Mucosa of descending colon (tissue), 3 donors: Measurements from ENCODE around the gene GPR119. TPM values are rescaled to one million over a fixed set of nuclear protein-coding genes. Genes with fewer than 3 reads are reported as not detected.
A peak's percentile ranks its signal among the peaks of the same experiment; 100 is the strongest.

Experiments
- ATAC-seq: fragments of 200-7000 bp; cut with Tn5 transposase; one replicate; pipeline ENCODE4 v1.9.1; 2020; ENCODE audit warnings: mild to moderate bottlenecking, moderate library complexity
- DNase-seq, 3 donors: peaks; one replicate each; pipeline ENCODE4 v3.0.0-alpha.2; 2020
- H3K36me3 ChIP-seq: fragments of 200-600 bp; one replicate; pipeline ENCODE4 v1.8.0; 2021; ENCODE audit warnings: low read depth, mild to moderate bottlenecking
- H3K4me1 ChIP-seq: fragments of 200-600 bp; one replicate; pipeline ENCODE4 v1.8.0; 2021; ENCODE audit warnings: low read depth, mild to moderate bottlenecking
- H3K4me3 ChIP-seq: fragments of 200-600 bp; one replicate; pipeline ENCODE4 v1.8.0; 2021; ENCODE audit warnings: mild to moderate bottlenecking
- H3K9me3 ChIP-seq: fragments of 200-600 bp; one replicate; pipeline ENCODE4 v1.8.0; 2021; ENCODE audit warnings: mild to moderate bottlenecking
- CTCF ChIP-seq: fragments of 200-600 bp; IDR thresholded peaks from one replicate; pipeline ENCODE4 v1.8.0; 2022; ENCODE audit warnings: antibody characterized with exemption, mild to moderate bottlenecking
- intact Hi-C, 2 donors: fragments of 100-400 bp; cut with DNase I in 1 of 2; cut with micrococcal nuclease in 1 of 2; formaldehyde crosslinking; loops; one replicate each; pipeline versions ENCODE4 v1.11.0 to v1.11.1; 2022; cut with DNase I, micrococcal nuclease
- total RNA-seq, 3 donors: library from RNA; stranded (reverse); fragmentation: NEBNext Ultra II Directional in 2 of 3; extraction: Animal tissue kit (Norgen Biotek cat#: 25700) in 2 of 3; gene quantifications; one replicate each; pipeline versions ENCODE4 v1.2.1 to v1.2.4, GENCODE V29; 2021 to 2023
- donor health status: DM: no; HTN: no; CAD: no; lungs with moderate emphysema.
- donor health status: DM: no; HTN: no; CAD: no.
- donor health status: DM: no; HTN: yes; CAD: no.

Gene GPR119
- total RNA-seq, 3 donors from 2014 or later = 0.29 TPM; not detected in 2

GRCh38 chrX:130401415-130402207 is 16.1 kb upstream of the GPR119 start, which contains the start of gene RBMX2:
Gene RBMX2 (plus strand): TSS chrX:130401987. CDS start chrX:130402033, 46 bp downstream.
- DNase-seq (peak; percentile 72 to 81 (median 78)), ATAC-seq (peak; percentile 99)
- no peaks in the 10 kb centered on the region for H3K9me3 ChIP-seq
- H3K4me1 ChIP-seq = peaks cover 7% of the 10 kb centered on the region
- no peak for TF ChIP-seq CTCF
- intact Hi-C loops = no loop called here
- H3K36me3 ChIP-seq = no peaks in the 10 kb centered on the region
- H3K4me3 ChIP-seq = peak within 1 kb of the TSS; percentile 28

- H3K9me3 ChIP-seq = no peaks in the 10 kb centered on the region
- H3K4me1 ChIP-seq = no peaks in the 10 kb centered on the region
- no peaks in the 10 kb centered on the region for H3K36me3 ChIP-seq
- no peak overlapping the region for H3K4me3 ChIP-seq
- TF ChIP-seq CTCF = no peak
- ATAC-seq (no peak), DNase-seq (no peak)
- intact Hi-C loops = no loop called here
Observed at GRCh38 chrX:130395341-130395740, 9.9 kb upstream of the GPR119 start.

- peak; percentile 59 for ATAC-seq
- H3K36me3 ChIP-seq = no peaks in the 10 kb centered on the region
- intact Hi-C loops = no loop called here
- no peaks in the 10 kb centered on the region for H3K9me3 ChIP-seq
- no peak overlapping the region for H3K4me3 ChIP-seq
- H3K4me1 ChIP-seq = no peaks in the 10 kb centered on the region
- peak in 2 of 3 donors; percentile 18 to 37 for DNase-seq
- no peak for TF ChIP-seq CTCF
Observed at GRCh38 chrX:130393451-130394074, 8.1 kb upstream of the GPR119 start.

- TF ChIP-seq CTCF = no peak
- Histone ChIP-seq H3K36me3 (no peaks in the 10 kb centered on the region), H3K4me3 (no peak overlapping the region), H3K4me1 (no peaks in the 10 kb centered on the region), H3K9me3 (no peaks in the 10 kb centered on the region)
- ATAC-seq (no peak), DNase-seq (no peak)
- intact Hi-C loops = no loop called here
Observed at GRCh38 chrX:130386408-130386808, 934 bp upstream of the GPR119 start.

GRCh38 chrX:130378024-130378669 is 7.3 kb downstream of the GPR119 start:
- ATAC-seq (peak; percentile 64), DNase-seq (no peak)
- no peak for TF ChIP-seq CTCF
- H3K36me3 ChIP-seq = no peaks in the 10 kb centered on the region
- intact Hi-C loops = no loop called here
- H3K9me3 ChIP-seq = no peaks in the 10 kb centered on the region
- no peak overlapping the region for H3K4me3 ChIP-seq
- H3K4me1 ChIP-seq = no peaks in the 10 kb centered on the region
